ENCODE data around the gene PTPRT. TPM values are rescaled to one million over a fixed set of nuclear protein-coding genes. Genes with fewer than 3 reads are reported as not detected.

Gene PTPRT
- total and polyA plus RNA-seq, 4 donors = 0.14 to 2.8 (median 0.40) TPM

DNA sequence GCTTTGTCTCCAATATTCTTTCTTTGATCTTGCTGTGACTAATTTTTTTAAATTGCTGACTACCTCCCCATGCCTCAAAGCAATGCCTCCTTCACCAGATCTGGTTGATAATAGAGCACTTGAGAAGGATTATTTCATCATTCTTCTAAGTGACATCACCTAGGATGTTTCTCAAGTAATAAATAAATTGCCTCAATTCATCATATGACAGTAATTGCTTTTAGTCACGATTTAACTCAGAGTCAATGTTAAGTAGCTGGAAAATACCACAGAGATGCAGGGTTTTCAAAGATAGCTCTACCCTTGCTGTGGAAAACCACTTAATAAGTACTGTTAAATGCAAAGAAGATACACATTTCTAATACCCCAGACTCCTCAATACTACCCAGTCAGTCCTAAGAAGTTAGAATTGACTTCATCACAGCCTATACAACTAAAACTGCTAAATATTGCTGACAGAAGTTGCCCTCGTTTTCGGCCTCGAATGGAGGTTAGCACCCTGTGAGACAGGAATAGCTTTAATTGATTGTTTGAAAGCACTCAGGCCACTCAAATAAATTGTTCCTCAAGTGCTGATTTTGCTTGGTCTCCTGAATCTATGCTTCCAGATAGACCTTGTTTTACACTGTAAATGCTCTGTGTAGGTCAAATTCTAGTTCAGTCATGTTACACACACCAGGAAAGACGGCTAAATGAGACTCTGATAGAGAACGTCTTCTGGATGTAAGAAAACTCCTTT lies 931.0 kb downstream of the PTPRT start:
- DNase-seq (ENCODE audit: low spot score) = no peak
- Histone ChIP-seq H3K36me3 (ENCODE audit: control insufficient read depth in 4 of 4, insufficient read depth in 3 of 4, low read depth in 1 of 4, low read length in 3 of 4) (no peaks in the 10 kb centered on the region), H3K27me3 (ENCODE audit: control insufficient read depth in 4 of 4, insufficient read depth in 4 of 4, low read length in 3 of 4) (peaks cover 0 to 4% (median 0%) of the 10 kb centered on the region in 4 donors), H3K9ac (ENCODE audit: low read depth in 1 of 2, low read length in 2 of 2) (no peak overlapping the region), H3K4me3 (ENCODE audit: low read depth in 1 of 3, low read length in 3 of 3) (no peak overlapping the region), H3K4me1 (ENCODE audit: control insufficient read depth in 4 of 4, insufficient read depth in 4 of 4, low read length in 3 of 4) (no peaks in the 10 kb centered on the region), H3K9me3 (ENCODE audit: control insufficient read depth in 4 of 4, low read length in 3 of 4) (no peaks in the 10 kb centered on the region), H3K27ac (ENCODE audit: low read depth in 1 of 2, low read length in 2 of 2) (no peak overlapping the region)
- TF ChIP-seq NR2F2 (IDR thresholded peaks at IDR 0.05) (no peak), HNF4A (conservative IDR thresholded peaks at IDR 0.05) (no peak), RAD21 (IDR thresholded peaks at IDR 0.05) (no peak), SP1 (IDR thresholded peaks at IDR 0.05) (no peak), HNF4G (IDR thresholded peaks at IDR 0.05) (no peak)
- TF ChIP-seq, protein P1, sequence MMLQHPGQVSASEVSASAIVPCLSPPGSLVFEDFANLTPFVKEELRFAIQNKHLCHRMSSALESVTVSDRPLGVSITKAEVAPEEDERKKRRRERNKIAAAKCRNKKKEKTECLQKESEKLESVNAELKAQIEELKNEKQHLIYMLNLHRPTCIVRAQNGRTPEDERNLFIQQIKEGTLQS (IDR thresholded peaks at IDR 0.05) = no peak
- TF ChIP-seq, protein P2, sequence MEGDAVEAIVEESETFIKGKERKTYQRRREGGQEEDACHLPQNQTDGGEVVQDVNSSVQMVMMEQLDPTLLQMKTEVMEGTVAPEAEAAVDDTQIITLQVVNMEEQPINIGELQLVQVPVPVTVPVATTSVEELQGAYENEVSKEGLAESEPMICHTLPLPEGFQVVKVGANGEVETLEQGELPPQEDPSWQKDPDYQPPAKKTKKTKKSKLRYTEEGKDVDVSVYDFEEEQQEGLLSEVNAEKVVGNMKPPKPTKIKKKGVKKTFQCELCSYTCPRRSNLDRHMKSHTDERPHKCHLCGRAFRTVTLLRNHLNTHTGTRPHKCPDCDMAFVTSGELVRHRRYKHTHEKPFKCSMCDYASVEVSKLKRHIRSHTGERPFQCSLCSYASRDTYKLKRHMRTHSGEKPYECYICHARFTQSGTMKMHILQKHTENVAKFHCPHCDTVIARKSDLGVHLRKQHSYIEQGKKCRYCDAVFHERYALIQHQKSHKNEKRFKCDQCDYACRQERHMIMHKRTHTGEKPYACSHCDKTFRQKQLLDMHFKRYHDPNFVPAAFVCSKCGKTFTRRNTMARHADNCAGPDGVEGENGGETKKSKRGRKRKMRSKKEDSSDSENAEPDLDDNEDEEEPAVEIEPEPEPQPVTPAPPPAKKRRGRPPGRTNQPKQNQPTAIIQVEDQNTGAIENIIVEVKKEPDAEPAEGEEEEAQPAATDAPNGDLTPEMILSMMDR (IDR thresholded peaks at IDR 0.05; ENCODE audit: low read depth, low read length, missing input control) = no peak
- WGBS = 75% methylated on average over 6 of the region's 6 CpGs

DNA sequence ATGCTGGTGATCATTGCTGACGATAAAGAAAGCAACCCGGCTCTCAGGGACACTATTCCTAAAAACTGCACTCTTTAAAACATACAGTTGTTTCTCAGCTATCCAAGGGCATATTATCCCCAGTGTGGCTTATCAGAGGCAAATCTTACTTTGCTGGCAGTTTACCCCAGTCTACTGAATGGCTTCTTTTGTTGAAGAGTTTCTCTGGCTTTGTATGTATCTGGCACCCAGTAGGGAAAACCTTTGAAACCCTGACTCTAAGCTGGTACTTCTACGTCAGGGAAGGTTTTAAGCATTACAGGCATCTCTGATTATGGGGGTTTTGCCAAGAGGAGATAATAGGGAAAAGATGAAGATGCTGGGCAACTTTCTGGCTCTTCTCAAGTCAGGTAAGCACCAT lies 933.9 kb downstream of the PTPRT start:
- TF ChIP-seq, protein P3, sequence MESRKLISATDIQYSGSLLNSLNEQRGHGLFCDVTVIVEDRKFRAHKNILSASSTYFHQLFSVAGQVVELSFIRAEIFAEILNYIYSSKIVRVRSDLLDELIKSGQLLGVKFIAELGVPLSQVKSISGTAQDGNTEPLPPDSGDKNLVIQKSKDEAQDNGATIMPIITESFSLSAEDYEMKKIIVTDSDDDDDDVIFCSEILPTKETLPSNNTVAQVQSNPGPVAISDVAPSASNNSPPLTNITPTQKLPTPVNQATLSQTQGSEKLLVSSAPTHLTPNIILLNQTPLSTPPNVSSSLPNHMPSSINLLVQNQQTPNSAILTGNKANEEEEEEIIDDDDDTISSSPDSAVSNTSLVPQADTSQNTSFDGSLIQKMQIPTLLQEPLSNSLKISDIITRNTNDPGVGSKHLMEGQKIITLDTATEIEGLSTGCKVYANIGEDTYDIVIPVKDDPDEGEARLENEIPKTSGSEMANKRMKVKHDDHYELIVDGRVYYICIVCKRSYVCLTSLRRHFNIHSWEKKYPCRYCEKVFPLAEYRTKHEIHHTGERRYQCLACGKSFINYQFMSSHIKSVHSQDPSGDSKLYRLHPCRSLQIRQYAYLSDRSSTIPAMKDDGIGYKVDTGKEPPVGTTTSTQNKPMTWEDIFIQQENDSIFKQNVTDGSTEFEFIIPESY (IDR thresholded peaks at IDR 0.05) = no peak
- TF ChIP-seq, protein P4, sequence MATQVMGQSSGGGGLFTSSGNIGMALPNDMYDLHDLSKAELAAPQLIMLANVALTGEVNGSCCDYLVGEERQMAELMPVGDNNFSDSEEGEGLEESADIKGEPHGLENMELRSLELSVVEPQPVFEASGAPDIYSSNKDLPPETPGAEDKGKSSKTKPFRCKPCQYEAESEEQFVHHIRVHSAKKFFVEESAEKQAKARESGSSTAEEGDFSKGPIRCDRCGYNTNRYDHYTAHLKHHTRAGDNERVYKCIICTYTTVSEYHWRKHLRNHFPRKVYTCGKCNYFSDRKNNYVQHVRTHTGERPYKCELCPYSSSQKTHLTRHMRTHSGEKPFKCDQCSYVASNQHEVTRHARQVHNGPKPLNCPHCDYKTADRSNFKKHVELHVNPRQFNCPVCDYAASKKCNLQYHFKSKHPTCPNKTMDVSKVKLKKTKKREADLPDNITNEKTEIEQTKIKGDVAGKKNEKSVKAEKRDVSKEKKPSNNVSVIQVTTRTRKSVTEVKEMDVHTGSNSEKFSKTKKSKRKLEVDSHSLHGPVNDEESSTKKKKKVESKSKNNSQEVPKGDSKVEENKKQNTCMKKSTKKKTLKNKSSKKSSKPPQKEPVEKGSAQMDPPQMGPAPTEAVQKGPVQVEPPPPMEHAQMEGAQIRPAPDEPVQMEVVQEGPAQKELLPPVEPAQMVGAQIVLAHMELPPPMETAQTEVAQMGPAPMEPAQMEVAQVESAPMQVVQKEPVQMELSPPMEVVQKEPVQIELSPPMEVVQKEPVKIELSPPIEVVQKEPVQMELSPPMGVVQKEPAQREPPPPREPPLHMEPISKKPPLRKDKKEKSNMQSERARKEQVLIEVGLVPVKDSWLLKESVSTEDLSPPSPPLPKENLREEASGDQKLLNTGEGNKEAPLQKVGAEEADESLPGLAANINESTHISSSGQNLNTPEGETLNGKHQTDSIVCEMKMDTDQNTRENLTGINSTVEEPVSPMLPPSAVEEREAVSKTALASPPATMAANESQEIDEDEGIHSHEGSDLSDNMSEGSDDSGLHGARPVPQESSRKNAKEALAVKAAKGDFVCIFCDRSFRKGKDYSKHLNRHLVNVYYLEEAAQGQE (IDR thresholded peaks at IDR 0.05) = no peak
- TF ChIP-seq JUND (IDR thresholded peaks at IDR 0.05) = no peak
- no peak for TF ChIP-seq RXRA (IDR thresholded peaks at IDR 0.05)
- no peak for TF ChIP-seq NR2F2 (IDR thresholded peaks at IDR 0.05)
- no peak for TF ChIP-seq TAF1 (conservative IDR thresholded peaks at IDR 0.05)
- TF ChIP-seq RAD21 (IDR thresholded peaks at IDR 0.05) = no peak
- no peak for TF ChIP-seq SP1 (IDR thresholded peaks at IDR 0.05)
- no peak for TF ChIP-seq FOXA2 (IDR thresholded peaks at IDR 0.05)
- TF ChIP-seq HNF4A (conservative IDR thresholded peaks at IDR 0.05) = no peak
- no peak for TF ChIP-seq GABPA (IDR thresholded peaks at IDR 0.05 in 1 of 2, conservative IDR thresholded peaks at IDR 0.05 in 1 of 2)
- TF ChIP-seq, protein P2 (IDR thresholded peaks at IDR 0.05; ENCODE audit: low read depth, low read length, missing input control) = no peak
- no peak for TF ChIP-seq EGR1 (IDR thresholded peaks at IDR 0.05; ENCODE audit: low read depth in 2 of 2)
- TF ChIP-seq, protein P5, sequence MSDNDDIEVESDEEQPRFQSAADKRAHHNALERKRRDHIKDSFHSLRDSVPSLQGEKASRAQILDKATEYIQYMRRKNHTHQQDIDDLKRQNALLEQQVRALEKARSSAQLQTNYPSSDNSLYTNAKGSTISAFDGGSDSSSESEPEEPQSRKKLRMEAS (IDR thresholded peaks at IDR 0.05) = no peak
- TF ChIP-seq HNF4G (IDR thresholded peaks at IDR 0.05) = no peak
- WGBS = 79% methylated on average over 3 of the region's 3 CpGs
- Histone ChIP-seq H3K9me3 (ENCODE audit: control insufficient read depth in 4 of 4, low read length in 3 of 4) (no peaks in the 10 kb centered on the region), H3K27me3 (ENCODE audit: control insufficient read depth in 4 of 4, insufficient read depth in 4 of 4, low read length in 3 of 4) (peaks cover 0 to 9% (median 0%) of the 10 kb centered on the region in 4 donors), H3K4me3 (ENCODE audit: low read depth in 1 of 3, low read length in 3 of 3) (no peak overlapping the region), H3K4me1 (ENCODE audit: control insufficient read depth in 4 of 4, insufficient read depth in 4 of 4, low read length in 3 of 4) (no peaks in the 10 kb centered on the region), H3K36me3 (ENCODE audit: control insufficient read depth in 4 of 4, insufficient read depth in 3 of 4, low read depth in 1 of 4, low read length in 3 of 4) (no peaks in the 10 kb centered on the region), H3K9ac (ENCODE audit: low read depth in 1 of 2, low read length in 2 of 2) (no peak overlapping the region), H3K27ac (ENCODE audit: low read depth in 1 of 2, low read length in 2 of 2) (no peak overlapping the region)
- no peak for DNase-seq (ENCODE audit: low spot score)

Data from liver (tissue), 9 donors.